MM.1S (cell line): ENCODE measurements around the gene PPM1H.

Experiments
- CTCF ChIP-seq: fragments of 300-600 bp; sonication (generic); IDR thresholded peaks from 2 replicates; pipeline ENCODE4 v1.5.1; 2016; ENCODE audit warnings: antibody characterized with exemption, low read length, mixed read lengths
- EZH2 ChIP-seq: fragments of 300-600 bp; sonication (generic); optimal IDR thresholded peaks from 2 replicates; pipeline ENCODE3; 2017; ENCODE audit warnings: low read depth, mild to moderate bottlenecking, antibody characterized with exemption, low read length, mixed read lengths
- EZH2phosphoT487 ChIP-seq: fragments of 300-600 bp; sonication (generic); IDR thresholded peaks from 2 replicates; pipeline ENCODE4 v1.6.1; 2018; ENCODE audit warnings: antibody characterized with exemption, low read length

DNA sequence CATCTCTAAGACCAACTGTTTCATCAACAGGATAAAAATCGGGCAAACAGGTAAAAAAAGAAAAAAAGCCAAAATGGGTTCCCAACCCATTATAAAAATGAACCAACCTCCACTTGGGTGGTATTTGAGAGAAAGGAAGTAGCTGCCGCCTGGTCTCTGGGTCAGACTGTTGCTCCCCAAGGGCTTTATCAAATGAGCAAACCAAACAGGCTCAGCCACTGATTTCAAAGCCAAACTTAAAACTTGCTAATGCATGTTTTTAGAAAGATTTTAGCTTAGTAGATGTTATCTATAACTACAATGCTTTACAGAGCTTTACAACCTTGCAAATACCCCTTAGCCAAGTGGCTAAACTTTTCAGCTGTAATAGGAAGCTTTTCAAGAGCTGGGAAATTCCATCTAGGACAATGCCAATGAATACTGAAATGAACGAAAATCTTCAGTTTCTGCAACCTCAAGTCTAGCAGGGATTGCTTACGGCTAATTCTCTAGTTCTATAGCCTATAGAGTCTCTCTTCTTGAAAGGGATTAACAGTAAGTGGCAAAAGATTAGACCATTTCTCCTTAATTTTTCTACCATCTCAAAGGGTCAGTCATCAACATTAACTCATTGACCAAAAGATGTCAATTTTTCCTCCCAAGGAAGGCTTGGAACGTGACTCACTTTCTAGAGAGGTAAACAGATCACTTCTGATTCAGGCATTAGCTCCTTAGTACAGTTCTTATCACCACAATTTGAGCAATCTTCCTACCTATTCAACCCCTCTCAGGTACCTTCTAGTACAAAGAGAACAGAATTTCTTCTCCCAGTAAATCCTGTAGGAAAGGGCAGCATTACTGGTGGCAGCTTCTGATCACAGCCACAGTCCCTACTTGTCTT, 4.2 kb downstream of the PPM1H start:
- no peak for TF ChIP-seq CTCF
- TF ChIP-seq EZH2phosphoT487: no peak
- no peak for TF ChIP-seq EZH2
